Endothelial cell of umbilical vein (primary cell): ENCODE data around the gene KHDC1. TPM values are rescaled to one million over a fixed set of nuclear protein-coding genes. Genes with fewer than 3 reads are reported as not detected.

ENCODE experiments used
- BruUV-seq: library from RNA; stranded (reverse); fragments of 400-500 nt; replicated peaks from 2 replicates; lab custom pipeline; 2021; lab: Mats Ljungman, UMichigan
- CTCF ChIA-PET: fragments of 300-600, 350-600 bp; sonication (Branson Sonifier 250); formaldehyde crosslinking; loops from one replicate; lab custom pipeline; 2021; ENCODE audit warnings: antibody characterized with exemption, inconsistent platforms; lab: Charles Lee
- POLR2A ChIA-PET: fragments of 300-600, 350-600 bp; sonication (Branson Sonifier 250); formaldehyde crosslinking; loops from one replicate; lab custom pipeline; 2021; ENCODE audit warnings: antibody characterized with exemption, inconsistent platforms; lab: Charles Lee
- DNase-seq: peaks from one replicate; pipeline ENCODE4 v3.0.0-alpha.2; 2011; ENCODE audit warnings: low read depth, low spot score
- FAIRE-seq: peaks from 2 replicates; lab custom pipeline; 2011; peaks lifted over from hg19 to GRCh38; lab: Jason Lieb, UNC
- H2AFZ ChIP-seq: 2 replicates; pipeline ENCODE4 v1.6.0; 2012; ENCODE audit warnings: low read depth, low read length, control low read depth, inconsistent platforms
- H3K27ac ChIP-seq: 2 replicates; pipeline ENCODE4 v1.5.1; 2011; ENCODE audit warnings: low read depth, mild to moderate bottlenecking, control low read depth, low read length, moderate library complexity; ENCODE audit not compliant: insufficient read depth
- H3K27me3 ChIP-seq, 2 experiments: 2 replicates each; pipeline versions ENCODE4 v1.6.0 to v1.6.1; 2011; ENCODE audit warnings: low read length in 2 of 2, mixed read lengths in 1 of 2; ENCODE audit not compliant: control insufficient read depth in 2 of 2, insufficient read depth in 2 of 2
- H3K36me3 ChIP-seq, 2 experiments: 2 replicates in 1 of 2; 3 replicates in 1 of 2; pipeline ENCODE4 v1.5.1; 2011; ENCODE audit warnings: low read length in 2 of 2, mild to moderate bottlenecking in 1 of 2, moderate library complexity in 1 of 2; ENCODE audit not compliant: control insufficient read depth in 2 of 2, insufficient read depth in 2 of 2; ENCODE audit errors: extremely low read depth in 1 of 2
- H3K4me1 ChIP-seq: 3 replicates; pipeline ENCODE4 v1.5.1; 2011; ENCODE audit warnings: mild to moderate bottlenecking, low read length; ENCODE audit not compliant: control insufficient read depth, insufficient read depth; ENCODE audit errors: extremely low read depth
- H3K4me2 ChIP-seq: 2 replicates; pipeline ENCODE4 v1.6.1; 2011; ENCODE audit warnings: low read length, control low read depth, mixed read lengths; ENCODE audit not compliant: insufficient read depth
- H3K4me3 ChIP-seq, 3 experiments: fragments of 200-600 bp in 1 of 3; sonication (generic), shearing (Covaris generic) in 1 of 3; replicated peaks in 1 of 3; 2 replicates each; pipeline ENCODE4 v1.5.1; 2011 to 2016; ENCODE audit warnings: control low read depth in 3 of 3, low read length in 3 of 3, mild to moderate bottlenecking in 2 of 3, inconsistent platforms in 1 of 3, low read depth in 1 of 3, moderate library complexity in 1 of 3; ENCODE audit not compliant: insufficient read depth in 1 of 3
- H3K79me2 ChIP-seq: 2 replicates; pipeline ENCODE4 v1.6.0; 2012; ENCODE audit warnings: low read length, inconsistent platforms; ENCODE audit not compliant: control insufficient read depth, insufficient read depth
- H3K9ac ChIP-seq: replicated peaks from 2 replicates; pipeline ENCODE3; 2011; ENCODE audit warnings: low read length, control low read depth; ENCODE audit not compliant: insufficient read depth; ENCODE audit errors: extremely low read depth
- H3K9me1 ChIP-seq: replicated peaks from 3 replicates; pipeline ENCODE4 v1.6.0; 2011; ENCODE audit warnings: mild to moderate bottlenecking, low read length; ENCODE audit not compliant: control insufficient read depth, insufficient read depth; ENCODE audit errors: extremely low read depth
- H3K9me3 ChIP-seq: replicated peaks from 2 replicates; pipeline ENCODE4 v1.5.1; 2012; ENCODE audit warnings: low read length, inconsistent platforms; ENCODE audit not compliant: control insufficient read depth, insufficient read depth
- H4K20me1 ChIP-seq: replicated peaks from 2 replicates; pipeline ENCODE3; 2011; ENCODE audit warnings: mild to moderate bottlenecking, low read length; ENCODE audit not compliant: control insufficient read depth, insufficient read depth; ENCODE audit errors: extremely low read depth
- CTCF ChIP-seq, 2 donors: IDR thresholded peaks; 1 replicate in 1 of 2; 2 replicates in 1 of 2; pipeline ENCODE4 v1.5.1; 2011; ENCODE audit warnings: low read length in 2 of 2, mild to moderate bottlenecking in 2 of 2, moderate library complexity in 2 of 2, control low read depth in 1 of 2, inconsistent platforms in 1 of 2, low read depth in 1 of 2; ENCODE audit not compliant: insufficient read depth in 1 of 2; ENCODE audit errors: extremely low read depth in 1 of 2
- EZH2 ChIP-seq: IDR thresholded peaks from 2 replicates; pipeline ENCODE4 v1.6.1; 2012; ENCODE audit warnings: borderline replicate concordance, low read depth, mild to moderate bottlenecking, moderate library complexity, low read length, inconsistent platforms; ENCODE audit not compliant: severe bottlenecking
- FOS ChIP-seq: IDR thresholded peaks from 2 replicates; pipeline ENCODE4 v1.6.1; 2011; ENCODE audit warnings: mild to moderate bottlenecking, low read length, moderate library complexity, borderline replicate concordance; ENCODE audit not compliant: insufficient read depth
- GATA2 ChIP-seq: IDR thresholded peaks from 2 replicates; pipeline ENCODE4 v1.7.0; 2011; ENCODE audit warnings: low read depth, mild to moderate bottlenecking, moderate library complexity, mixed read lengths, low read length; ENCODE audit not compliant: insufficient read length, insufficient read depth
- JUN ChIP-seq: IDR thresholded peaks from 2 replicates; pipeline ENCODE4 v1.6.1; 2011; ENCODE audit warnings: borderline replicate concordance, low read depth; ENCODE audit not compliant: insufficient read length, insufficient read depth
- MYC ChIP-seq: IDR thresholded peaks from one replicate; pipeline ENCODE4 v1.6.1; 2011; ENCODE audit warnings: mild to moderate bottlenecking, low read depth, low read length
- POLR2A ChIP-seq: IDR thresholded peaks from 2 replicates; pipeline ENCODE4 v1.6.1; 2012; ENCODE audit warnings: low read depth, mild to moderate bottlenecking, control low read depth, low read length
- POLR2AphosphoS5 ChIP-seq: IDR thresholded peaks from 2 replicates; pipeline ENCODE4 v1.6.1; 2012; ENCODE audit warnings: low read depth, mild to moderate bottlenecking, control low read depth, low read length, moderate library complexity; ENCODE audit not compliant: insufficient read depth
- dilution Hi-C: fragments of 300-500 bp; cut with MboI; formaldehyde crosslinking; loops from one replicate; pipeline ENCODE4 v1.15.0; 2019; ENCODE audit warnings: low sequenced_read_pairs; ENCODE audit not compliant: extremely low pct_ligation_motif_present
- intact Hi-C: fragments of 100-400 bp; cut with micrococcal nuclease; formaldehyde crosslinking; loops from one replicate; pipeline ENCODE4 v1.10.0; 2022
- polyA plus RNA-seq, 4 experiments: library from polyadenylated mRNA; depleted of rRNA in 3 of 4; stranded (reverse) in 3 of 4; unstranded in 1 of 4; fragments of >200 nt; gene quantifications; 2 replicates each; pipeline versions ENCODE4 v1.2.1 to v1.2.3, GENCODE V29; 2011 to 2012; ENCODE audit warnings: missing spikeins in 1 of 4
- total RNA-seq: library from RNA; stranded (reverse); gene quantifications from 2 replicates; pipeline ENCODE4 v1.2.3, GENCODE V29; 2021
- TF ChIP-seq, protein P1 (sequence below): IDR thresholded peaks from 2 replicates; pipeline ENCODE4 v1.6.1; 2011; ENCODE audit not compliant: insufficient read depth, insufficient read length

KHDC1 gene
- total and polyA plus RNA-seq, 2 donors (not counting 3 experiments of a cell fraction or from before 2014, with no cell fraction given), result 3.3 to 4.4 TPM

- Histone ChIP-seq H3K79me2 (no peaks in the 10 kb centered on the region), H2AFZ (no peak overlapping the region), H3K27me3 (no peaks in the 10 kb centered on the region), H3K9me1 (no peaks in the 10 kb centered on the region), H3K27ac (no peak overlapping the region), H3K36me3 (no peaks in the 10 kb centered on the region), H3K4me3 (no peak overlapping the region), H4K20me1 (no peaks in the 10 kb centered on the region), H3K9ac (no peak overlapping the region), H3K4me2 (no peak overlapping the region), H3K9me3 (no peaks in the 10 kb centered on the region), H3K4me1 (no peaks in the 10 kb centered on the region)
- intact Hi-C loops (no loop called here), dilution Hi-C loops (no loop called here)
- FAIRE-seq, result no peak
- ChIA-PET CTCF (interaction anchor here (1.0 kb wide), 1 partner anchor 17 kb away, joined by 4 read pairs; no protein-coding TSS in a partner anchor), POLR2A (no interaction called here)
- TF ChIP-seq, protein P1, sequence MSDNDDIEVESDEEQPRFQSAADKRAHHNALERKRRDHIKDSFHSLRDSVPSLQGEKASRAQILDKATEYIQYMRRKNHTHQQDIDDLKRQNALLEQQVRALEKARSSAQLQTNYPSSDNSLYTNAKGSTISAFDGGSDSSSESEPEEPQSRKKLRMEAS, result no peak
- no peak for TF ChIP-seq CTCF (IDR thresholded peaks at IDR 0.05; ENCODE audit: extremely low read depth in 1 of 2, insufficient read depth in 1 of 2, low read depth in 1 of 2, low read length in 2 of 2)
- no peak for TF ChIP-seq JUN
- TF ChIP-seq POLR2A, result no peak
- no peak for TF ChIP-seq POLR2AphosphoS5
- TF ChIP-seq GATA2, result no peak
- TF ChIP-seq EZH2, result no peak
- no peak for TF ChIP-seq MYC
- TF ChIP-seq FOS, result no peak
- no TSS peak for BruUV-seq
- DNase-seq, result no peak
These were observed 39.3 kb upstream of the KHDC1 start for GRCh38 chr6:73302339-73302738.
